HEK293 (cell line): ENCODE data around the gene PPP2CA.

Experiments used
- BCL11A ChIP-seq: fragments of 450-650 bp; formaldehyde crosslinking; IDR thresholded peaks from 2 replicates; pipeline ENCODE4 v1.5.1; 2016; ENCODE audit warnings: low read depth, missing biosample characterization, missing genetic modification characterization
- EGR2 ChIP-seq: fragments of 450-650 bp; formaldehyde crosslinking; IDR thresholded peaks from 2 replicates; pipeline ENCODE4 v1.5.1; 2016; ENCODE audit warnings: low read depth, missing biosample characterization, missing genetic modification characterization
- KLF10 ChIP-seq: fragments of 450-650 bp; IDR thresholded peaks from 2 replicates; pipeline ENCODE4 v1.5.1; 2018; ENCODE audit warnings: missing biosample characterization, mild to moderate bottlenecking, missing genetic modification characterization
- KLF16 ChIP-seq: fragments of 450-650 bp; formaldehyde crosslinking; IDR thresholded peaks from 2 replicates; pipeline ENCODE4 v1.5.1; 2017; ENCODE audit warnings: missing biosample characterization, missing genetic modification characterization
- SETDB1 ChIP-seq: IDR thresholded peaks from one replicate; pipeline ENCODE4 v1.6.1; 2017; ENCODE audit warnings: mild to moderate bottlenecking, low read length, moderate library complexity, mixed read lengths; ENCODE audit not compliant: insufficient read length
- SP3 ChIP-seq: fragments of 450-650 bp; formaldehyde crosslinking; IDR thresholded peaks from 2 replicates; pipeline ENCODE4 v1.5.1; 2016; ENCODE audit warnings: missing biosample characterization, missing genetic modification characterization
- TRIM28 ChIP-seq: IDR thresholded peaks from 2 replicates; pipeline ENCODE4 v1.6.1; 2011; ENCODE audit warnings: low read length, control low read depth, borderline replicate concordance
- ZNF155 ChIP-seq: fragments of 450-650 bp; formaldehyde crosslinking; IDR thresholded peaks from 2 replicates; pipeline ENCODE4 v1.5.1; 2016; ENCODE audit warnings: missing biosample characterization, missing genetic modification characterization
- ZNF157 ChIP-seq: fragments of 450-650 bp; formaldehyde crosslinking; IDR thresholded peaks from 2 replicates; pipeline ENCODE4 v1.5.1; 2016; ENCODE audit warnings: missing biosample characterization, missing genetic modification characterization
- ZNF16 ChIP-seq: fragments of 450-650 bp; formaldehyde crosslinking; IDR thresholded peaks from 2 replicates; pipeline ENCODE4 v1.5.1; 2016; ENCODE audit warnings: low read depth, missing biosample characterization, missing genetic modification characterization
- ZNF214 ChIP-seq: fragments of 450-650 bp; formaldehyde crosslinking; IDR thresholded peaks from 2 replicates; pipeline ENCODE4 v1.5.1; 2017; ENCODE audit warnings: missing biosample characterization, mild to moderate bottlenecking, missing genetic modification characterization, borderline replicate concordance
- ZNF354C ChIP-seq: fragments of 450-650 bp; formaldehyde crosslinking; IDR thresholded peaks from 2 replicates; pipeline ENCODE4 v1.5.1; 2016; ENCODE audit warnings: missing biosample characterization, missing genetic modification characterization, low read depth, borderline replicate concordance
- ZNF48 ChIP-seq: fragments of 450-650 bp; formaldehyde crosslinking; IDR thresholded peaks from 2 replicates; pipeline ENCODE4 v1.5.1; 2016; ENCODE audit warnings: missing biosample characterization, missing genetic modification characterization
- ZNF501 ChIP-seq: fragments of 450-650 bp; formaldehyde crosslinking; IDR thresholded peaks from 2 replicates; pipeline ENCODE4 v1.5.1; 2016; ENCODE audit warnings: missing biosample characterization, missing genetic modification characterization
- ZNF548 ChIP-seq: fragments of 450-650 bp; formaldehyde crosslinking; IDR thresholded peaks from 2 replicates; pipeline ENCODE4 v1.5.1; 2016; ENCODE audit warnings: missing biosample characterization, missing genetic modification characterization
- ZNF596 ChIP-seq: fragments of 450-650 bp; IDR thresholded peaks from 2 replicates; pipeline ENCODE4 v1.5.0; 2018; ENCODE audit warnings: missing biosample characterization, mild to moderate bottlenecking, missing genetic modification characterization, moderate library complexity
- ZNF610 ChIP-seq: fragments of 450-650 bp; formaldehyde crosslinking; IDR thresholded peaks from 2 replicates; pipeline ENCODE4 v1.5.1; 2016; ENCODE audit warnings: missing biosample characterization, missing genetic modification characterization, borderline replicate concordance
- ZNF626 ChIP-seq: fragments of 450-650 bp; sonication (Bioruptor Pico); formaldehyde crosslinking; IDR thresholded peaks from 2 replicates; pipeline ENCODE4 v1.5.1; 2018; ENCODE audit warnings: missing biosample characterization, missing genetic modification characterization, inconsistent platforms
- TF ChIP-seq, protein P1 (sequence below): fragments of 450-650 bp; formaldehyde crosslinking; IDR thresholded peaks from 2 replicates; pipeline ENCODE4 v1.5.1; 2016; ENCODE audit warnings: missing biosample characterization, missing genetic modification characterization
- TF ChIP-seq, protein P2 (sequence below): fragments of 450-650 bp; formaldehyde crosslinking; optimal IDR thresholded peaks from 2 replicates; pipeline ENCODE3; 2016; ENCODE audit warnings: missing biosample characterization, mild to moderate bottlenecking, missing genetic modification characterization
- TF ChIP-seq, protein P3 (sequence below): fragments of 450-650 bp; formaldehyde crosslinking; IDR thresholded peaks from 2 replicates; pipeline ENCODE4 v1.5.1; 2016; ENCODE audit warnings: missing biosample characterization, missing genetic modification characterization
- TF ChIP-seq, protein P4 (sequence below): IDR thresholded peaks from 2 replicates; pipeline ENCODE4 v1.6.1; 2011; ENCODE audit warnings: mild to moderate bottlenecking, low read depth, low read length, borderline replicate concordance
- TF ChIP-seq, protein P5 (sequence below): fragments of 450-650 bp; formaldehyde crosslinking; IDR thresholded peaks from 2 replicates; pipeline ENCODE4 v1.5.1; 2016; ENCODE audit warnings: missing biosample characterization, missing genetic modification characterization
- TF ChIP-seq, protein P6 (sequence below): fragments of 450-650 bp; formaldehyde crosslinking; IDR thresholded peaks from 2 replicates; pipeline ENCODE4 v1.5.1; 2016; ENCODE audit warnings: missing biosample characterization, missing genetic modification characterization

PPP2CA gene

DNA sequence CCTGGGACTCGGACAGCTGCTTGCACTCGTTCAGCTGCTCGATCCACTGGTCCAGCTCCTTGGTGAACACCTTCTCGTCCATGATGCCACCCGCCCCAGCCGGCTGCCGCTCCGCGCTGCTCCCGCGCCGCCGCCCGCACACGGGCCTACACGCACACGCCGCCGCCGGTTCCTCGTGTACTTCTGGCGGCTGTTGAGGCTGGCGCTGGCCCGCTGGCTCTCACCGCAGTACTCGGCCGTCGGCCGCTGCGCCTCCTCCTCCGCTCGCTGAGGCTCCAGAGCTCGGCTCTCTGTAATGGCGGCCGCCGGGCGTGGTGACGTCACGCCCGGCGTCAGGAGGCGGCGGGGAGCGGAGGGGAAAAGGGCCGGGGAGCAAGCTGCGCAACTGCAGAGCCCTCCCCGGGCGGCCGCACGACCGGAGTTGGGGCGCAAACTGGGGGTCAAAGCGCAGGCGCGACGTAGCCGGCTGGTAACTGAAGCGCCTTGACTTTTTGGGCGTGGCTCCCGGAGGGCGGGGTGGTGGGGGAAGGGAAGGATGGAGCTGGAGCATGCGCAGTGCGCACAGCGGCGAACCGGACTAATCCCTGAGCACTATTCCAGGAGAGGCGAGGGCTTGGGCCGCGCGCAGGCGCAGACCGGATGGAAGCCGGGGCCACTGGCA lies at the start of gene PPP2CA (continued):
- TF ChIP-seq, protein P1, sequence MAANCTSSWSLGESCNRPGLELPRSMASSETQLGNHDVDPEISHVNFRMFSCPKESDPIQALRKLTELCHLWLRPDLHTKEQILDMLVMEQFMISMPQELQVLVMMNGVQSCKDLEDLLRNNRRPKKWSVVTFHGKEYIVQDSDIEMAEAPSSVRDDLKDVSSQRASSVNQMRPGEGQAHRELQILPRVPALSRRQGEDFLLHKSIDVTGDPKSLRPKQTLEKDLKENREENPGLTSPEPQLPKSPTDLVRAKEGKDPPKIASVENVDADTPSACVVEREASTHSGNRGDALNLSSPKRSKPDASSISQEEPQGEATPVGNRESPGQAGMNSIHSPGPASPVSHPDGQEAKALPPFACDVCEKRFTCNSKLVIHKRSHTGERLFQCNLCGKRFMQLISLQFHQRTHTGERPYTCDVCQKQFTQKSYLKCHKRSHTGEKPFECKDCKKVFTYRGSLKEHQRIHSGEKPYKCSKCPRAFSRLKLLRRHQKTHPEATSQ (tag by site-specific recombination): peak; percentile 16; the same call in 1 of the 2 replicates
- TF ChIP-seq, protein P2, sequence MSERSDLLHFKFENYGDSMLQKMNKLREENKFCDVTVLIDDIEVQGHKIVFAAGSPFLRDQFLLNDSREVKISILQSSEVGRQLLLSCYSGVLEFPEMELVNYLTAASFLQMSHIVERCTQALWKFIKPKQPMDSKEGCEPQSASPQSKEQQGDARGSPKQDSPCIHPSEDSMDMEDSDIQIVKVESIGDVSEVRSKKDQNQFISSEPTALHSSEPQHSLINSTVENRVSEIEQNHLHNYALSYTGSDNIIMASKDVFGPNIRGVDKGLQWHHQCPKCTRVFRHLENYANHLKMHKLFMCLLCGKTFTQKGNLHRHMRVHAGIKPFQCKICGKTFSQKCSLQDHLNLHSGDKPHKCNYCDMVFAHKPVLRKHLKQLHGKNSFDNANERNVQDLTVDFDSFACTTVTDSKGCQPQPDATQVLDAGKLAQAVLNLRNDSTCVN: peak; percentile 65
- no peak; the same call in 1 of the 2 replicates for TF ChIP-seq ZNF610
- TF ChIP-seq SETDB1: no peak
- TF ChIP-seq SP3 (tag by site-specific recombination): peak; percentile 87
- no peak for TF ChIP-seq ZNF16 (tag by site-specific recombination)
- TF ChIP-seq ZNF501 (tag by site-specific recombination): peak; percentile 74
- no peak for TF ChIP-seq ZNF155
- no peak for TF ChIP-seq ZNF214 (tag by site-specific recombination)
- no peak for TF ChIP-seq ZNF354C (tag by site-specific recombination)
- TF ChIP-seq ZNF596 (tag by site-specific recombination): no peak
- TF ChIP-seq EGR2 (tag by site-specific recombination): peak; percentile 43; the same call in 1 of the 2 replicates
- TF ChIP-seq, protein P3, sequence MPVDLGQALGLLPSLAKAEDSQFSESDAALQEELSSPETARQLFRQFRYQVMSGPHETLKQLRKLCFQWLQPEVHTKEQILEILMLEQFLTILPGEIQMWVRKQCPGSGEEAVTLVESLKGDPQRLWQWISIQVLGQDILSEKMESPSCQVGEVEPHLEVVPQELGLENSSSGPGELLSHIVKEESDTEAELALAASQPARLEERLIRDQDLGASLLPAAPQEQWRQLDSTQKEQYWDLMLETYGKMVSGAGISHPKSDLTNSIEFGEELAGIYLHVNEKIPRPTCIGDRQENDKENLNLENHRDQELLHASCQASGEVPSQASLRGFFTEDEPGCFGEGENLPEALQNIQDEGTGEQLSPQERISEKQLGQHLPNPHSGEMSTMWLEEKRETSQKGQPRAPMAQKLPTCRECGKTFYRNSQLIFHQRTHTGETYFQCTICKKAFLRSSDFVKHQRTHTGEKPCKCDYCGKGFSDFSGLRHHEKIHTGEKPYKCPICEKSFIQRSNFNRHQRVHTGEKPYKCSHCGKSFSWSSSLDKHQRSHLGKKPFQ: no peak
- no peak for TF ChIP-seq ZNF548 (tag by site-specific recombination)
- peak; percentile 37; the same call in 1 of the 2 replicates for TF ChIP-seq KLF16 (tag by site-specific recombination)
- TF ChIP-seq ZNF626 (tag by site-specific recombination): no peak
- TF ChIP-seq ZNF48 (tag by site-specific recombination): no peak
- TF ChIP-seq BCL11A (tag by site-specific recombination): no peak
- TF ChIP-seq TRIM28: no peak
- TF ChIP-seq, protein P4, sequence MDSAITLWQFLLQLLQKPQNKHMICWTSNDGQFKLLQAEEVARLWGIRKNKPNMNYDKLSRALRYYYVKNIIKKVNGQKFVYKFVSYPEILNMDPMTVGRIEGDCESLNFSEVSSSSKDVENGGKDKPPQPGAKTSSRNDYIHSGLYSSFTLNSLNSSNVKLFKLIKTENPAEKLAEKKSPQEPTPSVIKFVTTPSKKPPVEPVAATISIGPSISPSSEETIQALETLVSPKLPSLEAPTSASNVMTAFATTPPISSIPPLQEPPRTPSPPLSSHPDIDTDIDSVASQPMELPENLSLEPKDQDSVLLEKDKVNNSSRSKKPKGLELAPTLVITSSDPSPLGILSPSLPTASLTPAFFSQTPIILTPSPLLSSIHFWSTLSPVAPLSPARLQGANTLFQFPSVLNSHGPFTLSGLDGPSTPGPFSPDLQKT: no peak
- TF ChIP-seq, protein P5, sequence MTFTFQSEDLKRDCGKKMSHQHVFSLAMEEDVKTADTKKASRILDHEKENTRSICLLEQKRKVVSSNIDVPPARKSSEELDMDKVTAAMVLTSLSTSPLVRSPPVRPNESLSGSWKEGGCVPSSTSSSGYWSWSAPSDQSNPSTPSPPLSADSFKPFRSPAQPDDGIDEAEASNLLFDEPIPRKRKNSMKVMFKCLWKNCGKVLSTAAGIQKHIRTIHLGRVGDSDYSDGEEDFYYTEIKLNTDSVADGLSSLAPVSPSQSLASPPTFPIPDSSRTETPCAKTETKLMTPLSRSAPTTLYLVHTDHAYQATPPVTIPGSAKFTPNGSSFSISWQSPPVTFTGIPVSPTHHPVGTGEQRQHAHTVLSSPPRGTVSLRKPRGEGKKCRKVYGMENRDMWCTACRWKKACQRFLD: 0 out of 2 replicates have a peak, but pooled peaks have one; percentile 52
- TF ChIP-seq ZNF157 (tag by site-specific recombination): 0 out of 2 replicates have a peak, but pooled peaks have one; percentile 38
- TF ChIP-seq, protein P6, sequence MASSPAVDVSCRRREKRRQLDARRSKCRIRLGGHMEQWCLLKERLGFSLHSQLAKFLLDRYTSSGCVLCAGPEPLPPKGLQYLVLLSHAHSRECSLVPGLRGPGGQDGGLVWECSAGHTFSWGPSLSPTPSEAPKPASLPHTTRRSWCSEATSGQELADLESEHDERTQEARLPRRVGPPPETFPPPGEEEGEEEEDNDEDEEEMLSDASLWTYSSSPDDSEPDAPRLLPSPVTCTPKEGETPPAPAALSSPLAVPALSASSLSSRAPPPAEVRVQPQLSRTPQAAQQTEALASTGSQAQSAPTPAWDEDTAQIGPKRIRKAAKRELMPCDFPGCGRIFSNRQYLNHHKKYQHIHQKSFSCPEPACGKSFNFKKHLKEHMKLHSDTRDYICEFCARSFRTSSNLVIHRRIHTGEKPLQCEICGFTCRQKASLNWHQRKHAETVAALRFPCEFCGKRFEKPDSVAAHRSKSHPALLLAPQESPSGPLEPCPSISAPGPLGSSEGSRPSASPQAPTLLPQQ: peak; percentile 43; the same call in 1 of the 2 replicates
- TF ChIP-seq KLF10 (tag by site-specific recombination): peak; percentile 57
